SHP77 treated with DMSO at 0.1 percent for 48 hours (cell line): ENCODE results near the gene VTI1A.
"Not testable (repeated sequence)": the region's sequence is repeated elsewhere in the genome, so short reads cannot be mapped to it uniquely, and the experiment has no call there.

ENCODE experiments used
- DNase-seq: peaks from one replicate; lab custom pipeline; 2025; lab: John Stamatoyannopoulos, UW

Gene VTI1A

GRCh38 chr10:112835944-112836451 lies 389.0 kb downstream of the VTI1A start:
- no peak for DNase-seq

- no peak for DNase-seq
Observed at GRCh38 chr10:112838784-112839481, 391.9 kb downstream of the VTI1A start.

GRCh38 chr10:112839928-112840654 lies 393.1 kb downstream of the VTI1A start:
- no peak for DNase-seq

GRCh38 chr10:112841549-112841948 lies 394.5 kb downstream of the VTI1A start:
- DNase-seq = no peak

- no peak for DNase-seq
Observed at GRCh38 chr10:112842832-112843360, 395.9 kb downstream of the VTI1A start.

GRCh38 chr10:112843623-112844022 lies 396.6 kb downstream of the VTI1A start:
- no peak for DNase-seq

- DNase-seq = no peak
Observed at GRCh38 chr10:112844681-112845544, 397.9 kb downstream of the VTI1A start.

- no peak for DNase-seq
Observed at GRCh38 chr10:112847778-112848177, 400.8 kb downstream of the VTI1A start.

- no peak for DNase-seq
Observed at GRCh38 chr10:112848228-112848627, 401.2 kb downstream of the VTI1A start.

GRCh38 chr10:112848868-112849430 lies 401.9 kb downstream of the VTI1A start:
- DNase-seq = no peak

GRCh38 chr10:112849546-112849945 lies 402.5 kb downstream of the VTI1A start:
- no peak for DNase-seq

- no peak for DNase-seq
Observed at GRCh38 chr10:112851181-112851580, 404.2 kb downstream of the VTI1A start.

- no peak for DNase-seq
Observed at GRCh38 chr10:112851588-112852211, 404.7 kb downstream of the VTI1A start.

- DNase-seq = no peak
Observed at GRCh38 chr10:112852306-112852705, 405.3 kb downstream of the VTI1A start.

GRCh38 chr10:112855134-112855533 lies 408.1 kb downstream of the VTI1A start:
- no peak for DNase-seq

- no peak for DNase-seq
Observed at GRCh38 chr10:112857493-112857892, 410.5 kb downstream of the VTI1A start.

- no peak for DNase-seq
Observed at GRCh38 chr10:112858986-112859651, 412.1 kb downstream of the VTI1A start.

GRCh38 chr10:112859793-112860192 lies 412.8 kb downstream of the VTI1A start:
- DNase-seq = no peak

GRCh38 chr10:112863461-112863860 lies 416.4 kb downstream of the VTI1A start:
- DNase-seq = not testable (repeated sequence)
